SW480 (cell line): Measurements from ENCODE around the gene VAV2.

Experiments
- DNase-seq: peaks from one replicate; pipeline ENCODE4 v3.0.0-alpha.2; 2016; ENCODE audit warnings: low spot score

The VAV2 gene

GRCh38 chr9:133739408-133740280 is 252.5 kb downstream of the VAV2 start:
- DNase-seq, result no peak

GRCh38 chr9:133738640-133739225 is 253.4 kb downstream of the VAV2 start:
- DNase-seq, result no peak

- DNase-seq, result peak; percentile 54
These were observed 254.1 kb downstream of the VAV2 start, which contains the start of gene SARDH for GRCh38 chr9:133737774-133738639. SARDH (minus strand) TSS chr9:133738352; CDS start chr9:133734173, 4,179 bp downstream.

GRCh38 chr9:133737071-133737773 is 254.9 kb downstream of the VAV2 start:
- no peak for DNase-seq

- DNase-seq, result no peak
These were observed 256.2 kb downstream of the VAV2 start for GRCh38 chr9:133735931-133736330.

- no peak for DNase-seq
These were observed 256.7 kb downstream of the VAV2 start for GRCh38 chr9:133735415-133735775.

GRCh38 chr9:133734590-133735414 is 257.3 kb downstream of the VAV2 start:
- no peak for DNase-seq

GRCh38 chr9:133733796-133734533 is 258.2 kb downstream of the VAV2 start:
- no peak for DNase-seq

GRCh38 chr9:133733421-133733795 is 258.7 kb downstream of the VAV2 start:
- DNase-seq, result no peak

- DNase-seq, result no peak
These were observed 259.3 kb downstream of the VAV2 start for GRCh38 chr9:133732639-133733408.

GRCh38 chr9:133731876-133732638 is 260.1 kb downstream of the VAV2 start:
- DNase-seq, result peak; percentile 65

GRCh38 chr9:133730994-133731715 is 261.0 kb downstream of the VAV2 start:
- no peak for DNase-seq

GRCh38 chr9:133729617-133730281 is 262.4 kb downstream of the VAV2 start:
- no peak for DNase-seq

GRCh38 chr9:133728856-133729616 is 263.1 kb downstream of the VAV2 start:
- DNase-seq, result no peak

- no peak for DNase-seq
These were observed 264.2 kb downstream of the VAV2 start for GRCh38 chr9:133727876-133728441.

GRCh38 chr9:133727277-133727875 is 264.7 kb downstream of the VAV2 start:
- DNase-seq, result peak; percentile 42
